GM12878 (cell line): ENCODE data around the gene SYNPO2L.

ENCODE experiments used
- CEBPB ChIP-seq, 2 experiments: fragments of 150-350 bp in 1 of 2; IDR thresholded peaks; 2 replicates each; pipeline ENCODE4 v1.6.1; 2012 to 2014; ENCODE audit warnings: low read depth in 2 of 2, low read length in 2 of 2, borderline replicate concordance in 1 of 2, inconsistent platforms in 1 of 2
- CREB1 ChIP-seq: IDR thresholded peaks from 2 replicates; pipeline ENCODE4 v1.6.1; 2012; ENCODE audit warnings: low read depth, mild to moderate bottlenecking, inconsistent platforms
- CTCF ChIP-seq, 3 experiments: IDR thresholded peaks in 2 of 3; conservative IDR thresholded peaks in 1 of 3; 2 replicates each; pipeline ENCODE4 v1.5.1; 2011; ENCODE audit warnings: low read depth in 3 of 3, low read length in 3 of 3, mild to moderate bottlenecking in 3 of 3, control low read depth in 2 of 3, moderate library complexity in 2 of 3, inconsistent platforms in 1 of 3, mixed read lengths in 1 of 3; ENCODE audit not compliant: control insufficient read depth in 2 of 3, insufficient read depth in 1 of 3; ENCODE audit errors: extremely low read depth in 1 of 3
- GABPA ChIP-seq: IDR thresholded peaks from 2 replicates; pipeline ENCODE4 v1.6.1; 2014; ENCODE audit warnings: antibody characterized with exemption, low read depth, mild to moderate bottlenecking, inconsistent platforms
- HSF1 ChIP-seq: fragments of 150-350 bp; IDR thresholded peaks from 2 replicates; pipeline ENCODE4 v1.6.1; 2014; ENCODE audit warnings: mild to moderate bottlenecking, low read depth, low read length
- MXI1 ChIP-seq: fragments of 150-350 bp; IDR thresholded peaks from 2 replicates; pipeline ENCODE4 v1.6.1; 2011; ENCODE audit warnings: low read depth, mild to moderate bottlenecking, inconsistent platforms, low read length, improper control_type of control experiment
- NR2F1 ChIP-seq: fragments of 450-650 bp; conservative IDR thresholded peaks from 2 replicates; pipeline ENCODE4 v1.6.1; 2017; ENCODE audit warnings: mild to moderate bottlenecking
- POLR2A ChIP-seq: IDR thresholded peaks from 2 replicates; pipeline ENCODE4 v1.6.1; 2011; ENCODE audit warnings: low read depth, mild to moderate bottlenecking, low read length
- RAD21 ChIP-seq: IDR thresholded peaks from 2 replicates; pipeline ENCODE4 v1.6.1; 2011; ENCODE audit warnings: mild to moderate bottlenecking, low read depth, low read length, moderate library complexity; ENCODE audit not compliant: insufficient read depth
- REST ChIP-seq: IDR thresholded peaks from 2 replicates; pipeline ENCODE4 v1.6.1; 2012; ENCODE audit warnings: mild to moderate bottlenecking, low read depth, low read length
- SIX5 ChIP-seq: IDR thresholded peaks from 2 replicates; pipeline ENCODE4 v1.6.1; 2011; ENCODE audit warnings: mild to moderate bottlenecking, low read depth, low read length, moderate library complexity; ENCODE audit not compliant: severe bottlenecking
- ZNF687 ChIP-seq: fragments of 450-650 bp; IDR thresholded peaks from 2 replicates; pipeline ENCODE4 v1.6.1; 2017; ENCODE audit warnings: mild to moderate bottlenecking, moderate library complexity

GRCh38 chr10:73646598-73647041, 9.2 kb downstream of the SYNPO2L start:
- TF ChIP-seq CTCF (IDR thresholded peaks at IDR 0.05 in 2 of 3, conservative IDR thresholded peaks at IDR 0.05 in 1 of 3; ENCODE audit: control insufficient read depth in 2 of 3, extremely low read depth in 1 of 3, insufficient read depth in 1 of 3, low read depth in 3 of 3, low read length in 3 of 3), result no peak
- TF ChIP-seq CREB1, result no peak
- TF ChIP-seq HSF1, result no peak
- no peak for TF ChIP-seq POLR2A
- no peak for TF ChIP-seq RAD21
- no peak for TF ChIP-seq NR2F1
- TF ChIP-seq GABPA, result no peak
- no peak for TF ChIP-seq ZNF687
- no peak for TF ChIP-seq SIX5
- no peak for TF ChIP-seq MXI1
- no peak for TF ChIP-seq CEBPB (IDR thresholded peaks at IDR 0.05; ENCODE audit: borderline replicate concordance in 1 of 2, low read depth in 2 of 2, low read length in 2 of 2)
- no peak for TF ChIP-seq REST
